Retinal pigment epithelial cell (primary cell): ENCODE data around the gene C1orf74.

ENCODE experiments used
- DNase-seq: peaks from one replicate; pipeline ENCODE4 v3.0.0-alpha.2; 2010; ENCODE audit warnings: low read depth
- H3K4me3 ChIP-seq: 2 replicates; pipeline ENCODE4 v1.5.1; 2011; ENCODE audit warnings: mild to moderate bottlenecking, low read length, control low read depth, moderate library complexity
- CTCF ChIP-seq: conservative IDR thresholded peaks from 2 replicates; pipeline ENCODE4 v1.5.1; 2011; ENCODE audit warnings: low read depth, low read length, control low read depth, inconsistent platforms

The C1orf74 gene

DNA sequence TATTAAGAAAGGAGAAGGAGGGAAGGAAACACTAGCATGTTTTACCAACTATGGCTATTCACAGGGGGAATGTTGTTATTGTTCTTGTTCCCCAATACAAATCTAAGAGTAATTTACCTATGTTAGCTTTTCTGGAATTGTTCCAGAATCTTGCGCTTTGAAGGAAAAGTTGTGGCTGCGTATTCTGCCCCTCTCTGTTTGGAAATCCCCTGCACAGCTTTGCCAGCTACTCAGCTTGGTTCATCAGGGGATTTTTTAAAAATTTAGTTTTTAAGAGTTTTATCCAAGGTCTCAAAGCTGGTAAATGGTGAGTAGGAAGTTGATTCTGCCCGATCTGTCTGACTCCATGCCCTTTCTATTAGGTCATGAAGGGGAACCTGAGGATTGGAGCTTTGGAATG lies 31.1 kb upstream of the C1orf74 start:
- no peak for TF ChIP-seq CTCF
- no peak overlapping the region for H3K4me3 ChIP-seq
- DNase-seq: no peak

DNA sequence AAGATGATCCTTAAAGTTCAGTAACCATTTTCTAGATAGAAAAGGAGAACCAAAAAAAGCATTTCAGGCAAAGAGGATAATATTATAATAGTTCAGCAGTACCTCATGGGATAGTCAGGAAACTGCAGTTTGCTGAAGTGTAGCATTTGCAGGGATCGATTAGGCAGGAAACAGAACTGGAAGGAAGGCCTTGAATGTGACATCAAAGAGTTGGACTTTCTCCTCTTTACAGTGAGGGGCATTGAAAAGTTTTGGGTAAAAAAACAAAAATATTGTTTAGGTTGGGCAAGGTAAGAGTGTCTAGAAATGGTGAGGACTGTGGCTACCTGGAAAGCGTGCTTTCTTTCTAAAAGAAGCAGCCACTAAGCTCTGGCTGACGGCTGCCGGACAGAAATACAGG lies 29.5 kb upstream of the C1orf74 start:
- H3K4me3 ChIP-seq: no peak overlapping the region
- no peak for DNase-seq
- TF ChIP-seq CTCF: no peak

DNA sequence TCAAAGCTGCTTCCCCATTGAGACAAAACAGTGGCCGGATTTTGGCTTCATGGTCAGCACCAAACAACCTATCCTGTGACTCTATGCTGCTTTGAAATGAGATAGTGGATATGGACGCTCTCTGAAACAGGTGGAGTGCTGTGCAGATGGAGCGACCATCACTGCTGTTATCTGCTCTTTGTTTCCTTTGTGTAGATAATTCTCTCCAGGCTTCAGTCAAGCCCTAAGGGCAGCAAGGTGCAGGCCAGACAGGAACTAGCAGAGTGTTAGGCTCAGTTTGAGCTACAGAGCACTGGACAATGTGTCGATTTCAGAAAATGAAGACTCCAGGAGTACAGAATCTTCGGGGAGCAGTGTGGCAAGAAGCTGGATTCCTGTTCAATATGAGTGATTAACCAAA lies 26.4 kb upstream of the C1orf74 start:
- no peak for DNase-seq
- no peak for TF ChIP-seq CTCF
- no peak overlapping the region for H3K4me3 ChIP-seq

DNA sequence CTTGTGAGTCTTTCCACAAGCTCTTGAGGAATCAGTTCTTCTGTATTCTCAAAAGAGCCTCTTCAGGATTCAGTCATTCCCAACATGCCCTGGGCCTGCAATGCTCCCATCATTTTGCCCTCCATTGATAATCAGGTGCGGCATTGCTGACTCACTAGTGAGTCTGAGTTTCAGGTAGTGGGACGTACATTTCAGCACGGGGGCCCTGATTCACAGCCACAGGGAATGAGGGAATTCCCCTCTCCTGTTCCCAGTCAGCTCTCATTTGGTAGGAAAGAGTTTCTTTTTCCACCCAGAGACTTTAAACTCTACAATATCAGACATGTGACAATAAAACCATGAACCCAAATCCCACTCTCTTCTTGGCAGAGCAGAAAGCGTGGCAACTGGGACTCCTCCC lies 25.3 kb upstream of the C1orf74 start:
- TF ChIP-seq CTCF: no peak
- no peak overlapping the region for H3K4me3 ChIP-seq
- no peak for DNase-seq

- DNase-seq: peak; percentile 79
- no peak for TF ChIP-seq CTCF
- H3K4me3 ChIP-seq: no peak overlapping the region
Measured at GRCh38 chr1:209808059-209808581, 23.8 kb upstream of the C1orf74 start.

- no peak overlapping the region for H3K4me3 ChIP-seq
- TF ChIP-seq CTCF: no peak
Measured at GRCh38 chr1:209807509-209807908, 23.1 kb upstream of the C1orf74 start.

GRCh38 chr1:209805875-209806760 lies 21.8 kb upstream of the C1orf74 start, which contains the start of gene IRF6:
TSS of gene IRF6 (minus strand) at chr1:209806142. CDS start at chr1:209801413, 4,729 bp downstream.
- H3K4me3 ChIP-seq: peak within 1 kb of the TSS; percentile 73
- TF ChIP-seq CTCF: no peak

More at GRCh38 chr1:209807509-209807908, 23.1 kb upstream of the C1orf74 start:
- no peak for DNase-seq

More at GRCh38 chr1:209805875-209806760, 21.8 kb upstream of the C1orf74 start, which contains the start of gene IRF6:
- DNase-seq: peak; percentile 43
